ENCODE measurements around the gene HAGH.
"Not testable (repeated sequence)": the region's sequence is repeated elsewhere in the genome, so short reads cannot be mapped to it uniquely, and the experiment has no call there.

The HAGH gene

DNA sequence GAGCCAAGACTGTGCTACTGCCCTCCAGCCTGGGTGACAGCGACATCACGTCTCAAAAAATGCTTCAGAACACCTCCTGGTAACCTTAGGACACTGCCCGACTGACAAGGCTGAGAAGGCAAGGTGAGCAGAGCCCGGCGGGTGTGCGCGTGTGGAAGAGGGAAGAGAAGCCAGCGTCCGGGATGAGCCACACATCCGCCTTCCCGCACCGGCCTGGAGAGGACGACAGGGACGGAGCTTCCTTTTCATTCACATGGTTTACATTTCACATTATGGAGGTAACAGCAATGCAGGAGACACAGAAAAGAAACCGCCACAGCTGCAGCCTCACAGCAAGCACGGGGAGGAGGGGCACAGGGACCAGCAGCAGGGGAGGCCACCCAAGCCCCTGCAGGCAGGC lies 16.5 kb downstream of the HAGH start:
- no peak for DNase-seq (ENCODE audit: low spot score)

DNA sequence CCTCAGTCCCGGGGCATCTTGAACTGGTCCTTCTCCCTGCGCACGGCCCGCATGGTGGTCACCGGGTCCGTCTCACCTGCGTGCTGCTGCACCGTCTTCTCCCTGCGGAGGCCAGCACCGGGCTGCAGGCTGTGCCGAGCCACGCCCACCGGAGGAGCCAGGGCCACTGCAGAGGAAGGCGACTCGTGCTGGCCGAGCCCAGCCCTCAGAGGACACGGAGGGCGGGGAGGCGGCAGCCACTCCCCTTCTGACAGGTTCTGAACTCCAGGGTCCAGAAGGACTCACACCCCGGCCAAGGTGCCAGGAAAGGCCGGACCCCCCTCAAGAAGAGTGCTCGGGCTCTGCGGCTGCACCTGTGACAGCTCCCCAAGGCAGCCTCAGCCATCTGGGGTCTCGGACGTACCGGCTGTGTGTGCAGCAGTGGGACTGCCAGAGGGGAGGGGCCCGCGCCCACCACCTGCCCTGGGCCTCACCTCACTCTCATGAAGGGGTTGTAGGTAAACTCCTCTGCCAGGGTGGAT lies 17.3 kb downstream of the HAGH start:
- no peak for DNase-seq (ENCODE audit: low spot score)

DNA sequence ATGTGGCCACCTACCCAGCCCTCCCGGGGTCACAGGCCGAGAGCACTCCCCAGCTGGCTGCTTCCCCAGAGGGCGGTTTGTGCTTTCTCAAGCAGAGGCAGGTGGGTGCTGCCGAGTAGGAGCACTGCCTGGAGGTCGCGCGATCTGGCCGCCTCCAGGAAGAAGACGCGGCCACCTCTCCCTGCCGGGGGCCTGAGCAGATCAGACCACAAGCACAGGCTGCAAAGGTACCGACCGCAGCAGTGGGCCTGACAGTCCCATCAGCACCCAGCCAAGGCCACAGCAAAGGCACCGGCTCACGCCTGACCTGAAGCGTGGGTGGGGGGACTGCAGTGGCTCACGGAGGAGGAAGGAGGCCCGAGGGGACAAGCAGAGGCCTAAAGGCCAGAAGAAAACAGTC lies 17.9 kb downstream of the HAGH start:
- DNase-seq (ENCODE audit: low spot score) = no peak

DNA sequence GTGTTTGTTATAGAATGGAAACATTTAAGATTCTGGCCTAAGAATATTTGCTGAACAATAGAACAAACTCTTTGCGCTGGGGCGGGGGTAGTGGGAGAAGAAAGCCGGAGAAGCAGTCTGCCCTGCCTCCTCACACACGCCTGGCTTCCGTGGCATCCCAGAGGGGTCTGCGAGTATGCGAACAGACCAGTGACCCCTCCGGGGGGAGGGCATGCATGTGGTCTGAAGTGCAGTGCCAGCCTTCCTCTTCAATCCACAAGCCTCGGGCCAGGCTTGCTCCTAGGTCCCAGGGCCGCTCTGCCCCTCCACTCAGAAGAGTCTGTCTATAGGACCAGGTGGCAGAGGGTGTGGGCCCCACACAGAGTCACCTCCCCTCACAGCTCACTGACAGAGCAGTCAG lies 19.0 kb downstream of the HAGH start:
- DNase-seq (ENCODE audit: low spot score) = no peak

DNA sequence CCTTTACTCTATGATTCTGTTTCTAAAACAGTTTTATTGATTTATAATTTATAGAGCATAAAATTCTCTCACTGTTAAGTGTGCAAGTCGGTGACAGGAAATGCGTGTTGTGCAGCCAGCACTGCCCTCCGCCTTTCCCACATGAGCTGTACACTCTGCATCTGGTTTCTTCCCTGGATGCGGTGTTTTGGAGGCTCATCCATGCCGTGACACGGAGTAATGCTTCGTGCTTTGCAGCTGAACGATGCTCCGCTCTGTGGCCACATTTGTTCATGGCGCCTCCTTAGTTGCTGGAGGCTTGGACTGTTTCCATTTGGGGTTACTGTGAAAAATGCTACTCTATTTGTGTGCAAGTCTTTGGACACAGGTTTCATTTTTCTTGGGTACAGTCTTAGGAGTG lies 25.9 kb downstream of the HAGH start:
- no peak for DNase-seq (ENCODE audit: low spot score)

DNA sequence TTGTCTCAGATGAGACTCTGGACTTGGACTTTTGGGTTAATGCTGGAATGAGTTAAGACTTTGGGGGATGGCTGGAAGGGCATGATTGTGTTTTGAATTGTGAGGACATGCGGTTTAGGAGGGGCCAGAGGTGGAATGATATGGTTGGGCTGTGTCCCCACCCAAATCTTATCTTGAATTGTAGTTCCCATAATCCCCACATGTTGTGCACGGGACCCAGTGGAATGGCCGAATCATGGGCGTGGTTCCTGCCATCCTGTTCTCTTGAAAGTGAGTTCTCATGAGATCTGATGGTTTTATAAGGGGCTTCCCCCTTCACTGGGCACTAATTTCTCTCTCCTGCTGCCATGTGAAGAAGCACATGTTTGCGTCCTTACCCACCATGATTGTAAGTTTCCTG lies 27.4 kb downstream of the HAGH start:
- DNase-seq (ENCODE audit: low spot score) = not testable (repeated sequence)

DNA sequence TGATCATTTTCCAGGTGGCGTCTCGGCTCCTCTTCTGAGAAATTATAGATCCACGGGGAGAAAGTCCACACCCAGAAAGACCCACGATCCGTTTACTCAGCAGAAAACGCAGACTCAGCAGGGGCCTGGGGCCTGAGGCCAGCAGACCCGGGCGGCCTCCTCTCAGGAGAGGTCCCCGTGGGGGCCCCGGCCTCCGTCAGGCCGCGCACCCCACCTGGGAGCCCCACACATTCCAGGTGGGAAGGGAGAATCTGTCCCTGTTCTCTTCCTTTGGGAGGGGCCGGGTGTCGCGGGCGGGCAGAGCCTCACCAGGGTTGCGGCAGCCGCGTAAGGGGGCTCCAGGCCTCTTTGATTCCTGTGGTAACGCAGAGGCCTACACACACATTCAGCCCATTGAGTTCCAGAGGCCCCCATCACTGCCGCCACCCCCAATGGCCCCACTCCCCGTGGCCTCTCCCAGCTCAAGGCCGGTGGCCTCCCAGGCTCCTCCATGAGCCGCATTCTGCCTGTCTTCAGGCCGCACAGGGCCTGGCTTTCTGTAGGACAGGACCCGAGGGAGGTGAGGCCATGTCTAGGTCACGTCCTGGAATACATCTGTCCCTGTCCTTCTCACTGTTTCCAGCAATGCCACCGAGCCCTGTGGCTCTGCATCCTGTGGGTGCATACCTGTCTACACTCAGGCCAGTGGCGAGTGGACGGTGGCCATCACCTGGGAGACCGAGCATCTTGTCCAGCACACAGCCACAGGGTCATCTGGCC lies 31.5 kb downstream of the HAGH start:
- DNase-seq (ENCODE audit: low spot score) = no peak

DNA sequence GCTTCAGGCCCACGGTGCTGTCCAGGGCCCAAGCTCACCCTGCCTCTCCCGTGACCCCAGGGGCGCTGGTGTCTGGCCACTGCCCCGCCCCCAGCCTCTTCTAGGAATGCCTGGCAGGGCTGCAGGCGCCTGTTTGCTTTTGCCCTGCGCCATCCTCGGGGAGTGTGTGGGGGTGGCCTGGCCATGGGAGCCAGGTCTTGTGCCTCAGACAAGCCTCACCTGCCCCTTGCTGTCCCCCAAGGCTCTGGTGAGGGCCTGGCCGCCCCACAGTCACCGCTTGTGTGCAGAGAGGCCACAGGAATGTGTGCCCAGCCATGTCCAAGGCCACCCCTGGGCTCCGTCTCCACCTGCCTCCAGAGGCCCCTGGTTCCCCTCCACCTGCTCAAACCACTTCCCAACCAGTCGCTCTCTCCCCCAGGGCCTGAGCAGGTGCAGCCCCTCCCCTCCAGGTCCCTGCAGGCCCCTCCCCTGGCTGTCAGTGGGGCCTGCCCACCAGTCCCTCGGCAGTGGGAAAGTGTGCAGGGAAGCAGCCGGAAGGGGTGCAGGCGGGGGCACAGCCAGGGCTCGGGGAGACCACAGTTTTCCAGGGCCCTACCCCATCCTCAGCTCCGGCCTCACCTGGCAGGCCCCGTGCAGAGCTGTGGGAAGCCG lies 32.3 kb downstream of the HAGH start:
- DNase-seq (ENCODE audit: low spot score) = no peak

DNA sequence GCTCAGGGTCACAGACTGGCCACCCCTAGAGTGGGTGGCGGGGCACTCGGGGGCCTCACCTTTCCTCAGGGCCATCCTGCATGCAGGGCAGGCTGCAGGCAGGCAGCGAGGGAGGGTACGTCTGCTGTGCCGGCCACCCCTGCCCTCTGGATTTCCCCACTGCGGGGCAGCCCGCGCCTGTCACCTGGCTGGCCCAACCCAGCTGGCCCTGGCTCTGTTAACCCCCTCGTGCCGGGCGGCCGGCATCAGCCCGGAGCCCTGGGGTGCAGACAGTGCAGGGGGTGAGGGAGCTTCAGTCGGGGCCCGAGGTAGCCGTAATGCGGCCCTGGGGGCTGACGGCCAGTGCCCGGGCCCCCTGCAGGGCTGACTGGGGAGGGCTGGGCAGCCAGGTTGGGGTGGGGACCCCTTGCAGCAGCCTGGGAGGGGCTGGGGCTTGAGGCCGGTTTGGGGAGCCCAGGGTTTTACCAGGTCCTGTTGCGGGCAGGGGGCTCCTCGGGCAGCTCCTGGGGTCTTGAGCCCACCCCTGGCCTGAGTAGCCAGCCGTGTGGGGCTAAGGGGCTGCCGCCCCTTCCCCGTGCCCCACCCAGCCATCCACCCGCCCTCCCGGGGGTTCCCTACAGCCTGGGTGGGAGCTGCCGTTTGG lies 32.9 kb downstream of the HAGH start, which contains the start of gene IGFALS:
IGFALS (minus strand) TSS at position 128 of the 643 bp plus-strand sequence; CDS start at position 75, 53 bp downstream.
- DNase-seq (ENCODE audit: low spot score) = no peak

DNA sequence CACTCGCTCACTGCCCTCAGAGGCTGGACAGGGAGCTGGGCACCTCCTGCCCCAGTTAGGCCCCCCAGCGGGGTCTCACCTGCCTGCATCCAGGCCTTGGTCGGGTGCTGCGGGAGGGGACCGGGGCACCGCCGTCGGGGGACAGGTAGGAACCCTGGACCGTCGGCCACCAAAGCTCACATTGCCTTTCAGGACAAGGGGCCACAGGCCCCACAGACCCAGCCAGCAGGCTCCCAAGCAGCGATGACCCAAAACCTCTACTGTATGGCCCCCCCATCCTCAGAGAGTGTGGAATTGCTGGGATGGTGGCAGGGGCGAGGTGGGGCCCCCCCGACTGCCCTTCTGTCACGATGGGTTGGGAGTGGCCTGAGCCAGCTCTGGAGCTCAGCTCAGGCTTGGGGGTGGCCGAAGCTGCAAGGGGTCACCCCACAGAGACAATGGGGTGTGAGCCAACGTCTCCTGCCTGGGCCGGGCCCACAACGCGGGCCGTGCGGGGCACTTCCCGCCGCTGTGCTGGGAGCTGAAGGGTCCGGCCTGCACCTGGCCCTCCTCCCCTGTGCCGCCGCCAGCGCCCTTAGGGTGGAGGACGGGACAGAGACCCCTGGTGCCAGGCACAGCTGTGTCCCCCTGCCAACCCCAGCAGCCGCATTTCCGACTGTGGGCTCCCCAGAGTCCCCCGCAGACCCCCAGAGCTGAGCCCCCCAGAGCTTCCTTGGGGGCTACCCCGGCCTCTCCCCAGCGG lies 33.6 kb downstream of the HAGH start:
- DNase-seq (ENCODE audit: low spot score) = no peak

DNA sequence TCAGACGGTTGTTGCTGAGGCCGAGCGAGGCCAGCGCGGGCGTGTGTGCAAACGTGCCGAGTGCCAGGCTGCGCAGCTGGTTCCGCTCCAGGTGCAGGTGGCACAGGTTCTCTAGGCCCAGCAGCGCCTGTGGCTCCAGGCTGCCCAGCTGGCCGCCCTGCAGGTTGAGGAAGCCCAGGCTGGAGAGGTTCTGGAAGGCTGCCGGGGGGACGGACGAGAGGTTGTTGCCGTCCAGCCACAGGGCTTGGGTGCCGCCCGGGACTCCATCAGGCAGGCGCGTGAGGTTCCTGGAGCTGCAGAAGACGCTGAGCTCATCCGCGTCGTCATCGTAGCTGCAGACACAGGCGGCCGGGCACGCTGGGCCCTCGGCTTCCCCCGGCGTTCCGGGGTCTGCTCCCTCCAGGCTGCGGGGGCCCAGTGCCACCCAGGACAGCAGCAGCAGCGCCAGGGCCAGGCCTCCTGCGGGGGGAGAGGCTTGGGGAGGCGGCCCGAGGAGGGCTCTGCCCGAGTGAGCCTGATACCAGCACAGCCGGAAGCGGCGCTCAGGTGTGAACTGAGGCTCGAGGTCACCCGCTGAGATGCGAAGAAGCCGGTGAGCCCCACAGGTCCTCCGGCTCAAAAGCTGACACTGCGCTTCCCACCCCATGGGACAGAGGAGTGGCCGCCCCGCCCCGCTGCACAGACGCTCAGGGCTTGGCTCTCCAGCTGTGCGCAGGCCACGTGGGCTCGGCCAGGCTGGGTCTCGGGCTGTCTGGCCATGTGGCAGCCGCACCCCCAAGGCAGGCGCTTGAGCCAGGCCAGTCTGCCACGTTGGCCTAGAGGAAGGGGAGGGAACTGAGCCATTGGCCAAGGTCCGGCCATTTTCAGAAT lies 34.4 kb downstream of the HAGH start:
- DNase-seq (ENCODE audit: low spot score) = no peak

DNA sequence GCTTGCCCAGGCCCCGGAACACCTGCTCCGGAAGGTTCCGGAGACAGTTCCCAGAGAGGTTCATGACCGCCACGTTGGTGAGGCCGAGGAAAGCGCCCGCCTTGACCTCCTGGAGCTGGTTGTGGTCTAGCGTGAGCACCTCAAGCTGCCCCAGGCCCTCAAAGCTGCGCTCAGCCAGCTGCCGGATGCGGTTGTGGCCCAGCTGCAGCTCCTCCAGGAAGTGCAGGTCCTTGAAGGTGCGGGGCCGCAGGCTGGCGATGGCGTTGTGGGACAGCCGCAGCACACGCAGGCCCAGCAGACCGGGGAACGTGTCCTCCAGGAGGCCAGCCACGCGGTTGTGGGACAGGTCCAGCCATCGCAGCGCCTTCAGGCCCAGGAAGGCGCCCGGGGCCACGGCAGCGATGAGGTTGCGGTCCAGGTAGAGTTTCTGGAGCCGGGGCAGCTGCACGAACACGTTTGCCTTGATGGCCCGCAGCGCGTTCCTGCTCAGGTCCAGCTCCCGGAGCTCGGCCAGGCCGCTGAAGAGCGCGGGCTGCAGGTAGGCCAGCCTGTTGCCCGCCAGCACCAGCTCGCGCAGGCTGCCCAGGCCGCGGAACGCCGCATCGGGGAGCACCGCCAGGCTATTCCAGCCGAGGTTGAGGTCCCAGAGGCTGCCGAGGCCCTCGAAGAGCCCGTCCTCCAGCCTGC lies 35.2 kb downstream of the HAGH start:
- no peak for DNase-seq (ENCODE audit: low spot score)

DNA sequence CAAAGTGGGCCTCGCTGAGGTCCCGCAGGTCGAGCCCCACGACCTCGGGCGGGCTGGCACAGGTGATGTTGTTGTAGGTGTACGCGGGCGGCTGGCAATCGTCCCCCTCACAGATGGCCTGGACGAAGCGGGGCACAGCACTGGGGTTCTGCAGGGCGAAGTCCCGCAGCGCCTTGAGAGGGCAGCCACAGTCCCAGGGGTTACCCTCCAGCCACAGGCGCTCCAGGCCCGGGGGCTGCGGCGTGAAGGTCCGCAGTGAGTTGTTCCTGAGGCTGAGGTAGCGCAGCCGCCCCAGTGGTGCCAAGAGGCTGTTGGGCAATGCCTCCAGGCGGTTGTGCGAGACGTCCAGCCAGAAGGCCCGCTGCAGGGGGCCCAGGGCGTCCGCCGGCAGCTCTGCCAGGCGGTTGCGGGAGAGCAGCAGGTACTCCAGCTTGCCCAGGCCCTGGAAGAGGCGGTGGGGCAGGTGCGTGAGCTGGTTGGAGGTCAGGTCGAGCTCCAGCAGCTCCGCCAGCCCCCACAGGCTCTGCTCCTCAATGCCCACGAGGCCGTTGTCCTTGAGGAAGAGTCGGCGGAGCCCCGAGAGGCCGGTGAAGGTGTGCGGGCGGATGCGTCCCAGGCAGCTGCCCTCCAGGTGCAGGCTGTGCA lies 35.9 kb downstream of the HAGH start:
- DNase-seq (ENCODE audit: low spot score) = no peak

DNA sequence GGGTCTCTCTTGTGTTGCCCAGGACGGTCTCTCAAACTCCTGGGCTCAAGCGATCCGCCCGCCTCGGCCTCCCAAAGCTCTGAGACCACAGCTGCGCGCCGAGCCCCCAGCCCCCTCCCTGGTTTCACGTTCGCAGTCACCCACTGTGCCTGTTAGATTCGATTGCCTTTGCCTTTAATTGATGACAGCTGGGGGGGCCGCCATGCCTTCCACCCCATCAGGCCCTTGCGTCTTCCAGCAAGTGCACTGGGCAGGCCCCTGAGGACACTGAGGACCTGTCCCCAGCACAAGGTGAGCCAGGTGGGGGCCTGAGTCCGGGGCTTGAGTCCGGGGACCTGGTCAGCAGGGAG lies 36.4 kb downstream of the HAGH start:
- DNase-seq (ENCODE audit: low spot score) = no peak

DNA sequence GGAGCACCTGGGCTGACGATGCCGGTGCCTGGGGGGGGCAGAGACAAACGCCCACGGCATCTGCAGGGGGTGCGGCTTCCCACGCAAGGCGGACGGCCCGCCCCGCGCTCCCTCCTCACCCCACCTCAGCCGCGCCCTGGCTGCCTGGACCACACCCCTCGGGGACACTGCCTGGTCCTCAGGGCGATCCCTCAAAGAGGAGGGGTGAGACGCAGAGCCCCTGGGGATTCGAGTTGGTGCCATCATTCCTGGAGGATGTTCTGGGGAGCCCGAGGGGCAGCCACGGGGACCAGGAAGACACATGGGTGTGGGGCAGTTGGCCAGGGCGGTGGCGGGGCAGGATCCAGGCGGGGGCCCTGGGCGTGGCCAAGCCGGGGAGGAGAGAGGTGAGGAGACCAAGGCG lies 37.0 kb downstream of the HAGH start:
- no peak for DNase-seq (ENCODE audit: low spot score)

DNA sequence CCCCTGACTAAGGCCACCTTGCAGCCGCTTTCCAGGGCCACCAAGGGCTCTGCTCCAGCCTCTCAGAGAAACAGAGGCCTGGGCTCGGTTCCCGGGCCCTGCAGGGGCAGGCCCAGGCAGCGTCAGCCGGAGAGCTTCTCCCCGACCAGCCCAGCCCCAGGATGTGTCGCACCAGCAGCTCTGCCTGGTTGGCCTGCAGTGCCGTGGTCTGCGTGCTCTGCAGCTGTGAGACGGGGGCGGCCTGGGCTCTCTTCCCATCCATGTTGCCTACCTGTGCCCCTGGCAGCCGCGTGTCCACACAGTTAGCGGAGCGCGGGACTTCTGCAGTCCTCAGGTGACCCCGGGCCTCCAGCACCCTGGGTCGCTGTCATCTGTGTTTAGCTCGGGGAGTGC lies 37.9 kb downstream of the HAGH start:
- DNase-seq (ENCODE audit: low spot score) = no peak

DNA sequence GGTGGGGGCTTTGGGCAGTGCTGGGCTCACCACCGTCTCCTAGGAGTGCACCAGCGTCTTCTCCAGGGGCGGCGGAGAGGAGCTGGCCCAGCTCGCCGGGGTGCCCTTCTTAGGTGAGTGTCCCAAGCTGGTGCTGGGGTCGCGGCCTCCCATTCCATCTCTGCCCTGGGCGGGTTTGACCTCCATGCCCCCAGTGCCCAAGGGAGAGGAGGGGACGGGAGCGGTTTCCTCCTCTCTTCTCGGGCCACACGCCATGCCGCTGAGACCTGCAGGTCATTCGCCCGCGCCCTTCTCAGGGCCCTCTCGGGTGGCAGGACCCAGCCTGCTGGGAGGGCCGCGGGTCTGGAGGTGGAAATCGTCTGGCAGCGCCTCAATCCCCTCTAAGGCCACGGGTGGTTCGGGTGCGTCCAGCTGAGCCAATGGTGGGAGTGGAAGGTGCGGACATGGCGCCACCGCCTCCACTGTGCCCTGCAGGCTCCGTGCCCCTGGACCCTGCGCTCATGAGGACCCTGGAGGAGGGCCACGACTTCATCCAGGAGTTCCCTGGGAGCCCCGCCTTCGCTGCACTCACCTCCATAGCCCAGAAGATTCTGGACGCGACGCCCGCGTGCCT lies 38.4 kb downstream of the HAGH start:
- DNase-seq (ENCODE audit: low spot score) = no peak

DNA sequence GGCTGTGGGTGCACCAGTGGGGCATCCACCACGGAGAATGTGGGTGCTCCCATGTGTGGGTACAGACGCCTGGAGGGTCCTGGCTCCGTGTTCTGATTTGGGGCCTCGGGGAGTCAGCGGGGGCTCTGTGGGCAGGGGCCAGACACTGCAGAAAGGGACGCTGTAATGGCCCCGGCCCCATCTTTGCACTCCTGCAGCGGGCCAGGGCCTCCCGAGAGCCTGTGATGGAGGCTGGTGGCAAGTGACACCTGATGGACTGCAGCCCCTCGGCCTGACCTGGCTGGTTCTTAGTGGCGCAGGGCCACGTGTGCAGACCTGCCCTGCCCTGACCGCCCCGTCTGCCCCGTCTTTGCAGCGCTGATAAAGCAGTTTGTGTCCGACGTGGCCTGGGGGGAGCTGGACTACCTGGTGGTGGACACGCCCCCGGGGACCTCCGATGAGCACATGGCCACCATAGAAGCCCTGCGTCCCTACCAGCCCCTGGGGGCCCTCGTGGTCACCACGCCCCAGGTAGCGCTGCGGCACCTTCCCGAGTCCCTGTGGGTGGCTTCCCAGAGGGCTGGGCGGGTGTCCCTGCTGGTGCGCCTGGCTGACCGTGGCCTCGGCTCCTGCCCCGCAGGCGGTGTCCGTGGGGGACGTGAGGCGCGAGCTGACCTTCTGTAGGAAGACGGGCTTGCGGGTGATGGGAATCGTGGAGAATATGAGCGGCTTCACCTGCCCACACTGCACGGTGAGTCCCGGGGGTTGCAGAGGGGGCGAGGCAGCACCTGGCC lies 39.1 kb downstream of the HAGH start:
- DNase-seq (ENCODE audit: low spot score) = no peak

DNA sequence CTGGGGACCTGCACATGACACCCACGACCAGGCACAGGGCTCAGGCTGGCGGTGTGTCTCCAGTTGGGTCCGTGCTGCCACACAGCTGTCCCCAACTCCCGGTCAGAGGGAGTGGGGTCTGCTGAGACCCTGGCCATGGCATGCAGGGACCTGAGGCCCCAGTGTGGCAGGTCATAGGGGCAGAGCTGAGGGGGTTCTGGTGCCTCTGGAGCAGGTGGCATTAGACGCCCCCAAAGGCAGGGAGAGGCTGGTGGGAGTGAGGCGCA lies 39.6 kb downstream of the HAGH start:
- DNase-seq (ENCODE audit: low spot score) = no peak
